ENCODE results near the gene ANKS1B.

Gene ANKS1B

DNA sequence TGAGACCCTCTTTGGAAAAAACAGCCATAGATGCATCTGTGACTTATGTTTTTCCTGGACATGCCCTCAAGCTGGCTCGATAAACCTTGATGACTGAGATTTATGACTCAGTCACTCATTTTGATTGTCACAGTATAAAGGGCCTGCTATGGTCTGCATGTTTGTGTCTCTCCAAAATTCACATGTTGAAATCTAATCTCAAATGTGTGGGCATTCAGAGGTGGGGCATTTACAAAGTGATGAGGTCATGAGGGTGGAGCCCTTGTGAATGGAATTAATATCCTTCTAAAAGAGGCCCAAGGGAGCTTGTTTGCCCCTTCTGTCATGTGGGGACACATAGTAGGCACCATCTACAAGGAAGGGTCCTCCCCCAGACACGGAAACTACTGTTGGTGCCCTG is 966.8 kb downstream of the ANKS1B start:
- ChIA-PET POLR2A (no interaction called here), CTCF (interaction anchor here (1.5 kb wide), 1 partner anchor 26 kb away, joined by 5 read pairs; no protein-coding TSS in a partner anchor)
- no peak for DNase-seq (ENCODE audit: extremely low spot score)
- TF ChIP-seq, protein P1, sequence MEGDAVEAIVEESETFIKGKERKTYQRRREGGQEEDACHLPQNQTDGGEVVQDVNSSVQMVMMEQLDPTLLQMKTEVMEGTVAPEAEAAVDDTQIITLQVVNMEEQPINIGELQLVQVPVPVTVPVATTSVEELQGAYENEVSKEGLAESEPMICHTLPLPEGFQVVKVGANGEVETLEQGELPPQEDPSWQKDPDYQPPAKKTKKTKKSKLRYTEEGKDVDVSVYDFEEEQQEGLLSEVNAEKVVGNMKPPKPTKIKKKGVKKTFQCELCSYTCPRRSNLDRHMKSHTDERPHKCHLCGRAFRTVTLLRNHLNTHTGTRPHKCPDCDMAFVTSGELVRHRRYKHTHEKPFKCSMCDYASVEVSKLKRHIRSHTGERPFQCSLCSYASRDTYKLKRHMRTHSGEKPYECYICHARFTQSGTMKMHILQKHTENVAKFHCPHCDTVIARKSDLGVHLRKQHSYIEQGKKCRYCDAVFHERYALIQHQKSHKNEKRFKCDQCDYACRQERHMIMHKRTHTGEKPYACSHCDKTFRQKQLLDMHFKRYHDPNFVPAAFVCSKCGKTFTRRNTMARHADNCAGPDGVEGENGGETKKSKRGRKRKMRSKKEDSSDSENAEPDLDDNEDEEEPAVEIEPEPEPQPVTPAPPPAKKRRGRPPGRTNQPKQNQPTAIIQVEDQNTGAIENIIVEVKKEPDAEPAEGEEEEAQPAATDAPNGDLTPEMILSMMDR (IDR thresholded peaks at IDR 0.05; ENCODE audit: control extremely low read depth, extremely low read depth, low read depth, missing control alignments): no peak

DNA sequence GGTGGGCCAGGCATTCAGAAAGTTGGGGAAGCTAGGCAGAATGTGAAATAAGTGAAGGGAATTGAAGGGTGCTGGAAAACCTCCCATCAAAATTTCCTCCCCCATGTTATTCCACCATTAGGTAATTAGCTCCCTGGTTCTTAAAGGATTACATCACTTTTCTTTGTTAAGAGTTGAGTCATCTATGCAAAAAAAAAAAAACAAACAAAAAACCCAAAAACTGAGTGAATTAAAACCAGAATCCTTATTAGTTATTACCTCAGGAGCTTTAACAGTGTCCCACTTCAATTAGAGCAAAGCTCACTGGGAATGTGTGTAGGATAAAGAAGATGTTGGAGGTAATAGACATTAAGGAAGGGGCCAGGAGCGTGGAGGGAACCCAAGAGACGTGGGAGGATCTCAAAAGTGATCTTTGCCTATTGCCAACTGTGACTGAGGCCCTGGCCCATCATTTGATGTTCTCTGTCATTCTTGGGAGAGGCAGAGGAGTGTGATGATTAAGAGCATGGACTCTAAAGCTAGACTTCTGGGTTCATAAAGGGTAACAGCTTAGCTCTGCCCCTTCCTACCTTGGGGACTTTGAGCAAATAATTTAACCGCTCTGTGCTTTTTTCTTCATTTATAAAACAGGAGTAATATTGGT is 975.0 kb downstream of the ANKS1B start:
- CTCF ChIA-PET: interaction anchor here (1.1 to 3.1 kb wide), 5 partner anchors 11 to 444 kb away, joined by 3 to 22 read pairs (median 3); no protein-coding TSS in a partner anchor
- TF ChIP-seq, protein P1 (IDR thresholded peaks at IDR 0.05; ENCODE audit: control extremely low read depth, extremely low read depth, low read depth, missing control alignments): no peak
- DNase-seq (ENCODE audit: extremely low spot score): no peak
- POLR2A ChIA-PET: no interaction called here

DNA sequence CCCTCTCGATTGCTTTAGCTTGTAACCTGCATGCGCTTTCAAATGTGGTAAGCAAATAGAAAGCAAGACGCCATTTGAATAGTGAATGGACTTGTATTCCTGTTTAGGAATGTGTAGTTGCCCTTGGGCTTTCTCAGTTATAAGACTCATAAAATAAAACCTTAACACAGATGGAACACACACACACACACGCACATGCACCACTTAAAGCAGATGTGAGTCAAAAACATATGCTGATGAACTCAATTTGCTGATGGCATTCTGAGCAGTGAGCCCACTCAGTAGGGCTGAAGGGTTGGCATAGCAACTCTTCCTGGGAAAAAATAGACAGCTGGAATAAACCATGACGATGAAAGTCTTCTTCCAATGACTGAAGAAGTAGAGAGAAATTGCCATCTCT is 979.1 kb downstream of the ANKS1B start:
- DNase-seq (ENCODE audit: extremely low spot score): no peak
- CTCF ChIA-PET: no interaction called here
- POLR2A ChIA-PET: no interaction called here

DNA sequence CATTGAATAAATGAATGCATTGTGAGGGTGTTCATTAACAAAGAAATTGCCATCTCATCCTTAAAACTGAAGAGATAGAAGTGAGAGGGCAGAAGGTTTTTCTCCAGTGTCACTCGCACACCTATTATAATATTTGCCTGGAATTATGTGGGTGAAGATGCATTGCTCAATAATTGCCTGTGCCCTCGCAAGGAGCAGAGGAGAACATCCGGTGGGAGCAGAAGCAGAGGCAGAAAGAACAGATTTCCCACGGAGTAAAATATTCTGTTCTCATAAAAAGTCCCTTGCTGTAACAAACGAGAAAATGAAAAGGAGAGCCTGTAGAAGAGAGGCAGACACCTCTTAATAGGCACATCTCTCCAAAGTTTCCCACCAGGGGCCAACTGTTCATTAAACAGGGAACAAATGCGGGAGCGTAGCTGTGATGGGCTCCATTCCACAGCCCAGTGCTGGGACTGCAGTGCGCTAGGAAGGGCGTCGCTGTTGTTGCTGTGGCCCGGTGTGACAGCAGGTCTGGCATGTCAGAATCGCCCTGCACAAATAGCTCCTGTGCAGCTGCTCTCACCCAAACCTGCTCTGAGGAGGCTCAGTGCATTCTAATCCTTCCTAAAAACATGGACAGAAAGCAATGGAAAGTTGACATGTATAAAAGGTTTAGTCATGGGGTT is 979.8 kb downstream of the ANKS1B start:
- ChIA-PET POLR2A (no interaction called here), CTCF (no interaction called here)
- TF ChIP-seq, protein P1 (IDR thresholded peaks at IDR 0.05; ENCODE audit: control extremely low read depth, extremely low read depth, low read depth, missing control alignments): no peak
- no peak for DNase-seq (ENCODE audit: extremely low spot score)

More for the DNA sequence above, 979.1 kb downstream of the ANKS1B start:
- TF ChIP-seq, protein P1 (IDR thresholded peaks at IDR 0.05; ENCODE audit: control extremely low read depth, extremely low read depth, low read depth, missing control alignments): no peak

DNA sequence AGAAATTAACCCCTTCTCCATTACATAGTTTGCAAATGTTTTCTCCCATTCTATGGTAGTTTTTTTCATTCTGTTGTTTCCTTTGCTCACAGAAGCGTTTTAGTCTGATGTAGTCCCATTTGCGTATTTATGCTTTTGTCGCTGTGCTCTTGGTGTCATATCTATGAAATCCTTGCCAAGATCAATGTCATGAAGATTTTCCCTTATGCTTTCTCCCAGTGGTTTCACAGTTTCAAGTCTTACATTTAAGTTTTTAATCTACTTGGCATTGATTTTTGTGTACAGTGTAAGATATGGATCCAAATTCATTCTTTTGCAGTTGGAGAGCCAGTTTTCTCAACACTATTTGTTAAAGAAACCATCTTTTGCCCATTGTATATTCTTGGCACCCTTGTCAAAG is 982.0 kb downstream of the ANKS1B start:
- CTCF ChIA-PET: interaction anchor here (1.1 kb wide), 1 partner anchor 8 kb away, joined by 3 read pairs; no protein-coding TSS in a partner anchor
- POLR2A ChIA-PET: no interaction called here
- TF ChIP-seq, protein P1 (IDR thresholded peaks at IDR 0.05; ENCODE audit: control extremely low read depth, extremely low read depth, low read depth, missing control alignments): no peak
- no peak for DNase-seq (ENCODE audit: extremely low spot score)

DNA sequence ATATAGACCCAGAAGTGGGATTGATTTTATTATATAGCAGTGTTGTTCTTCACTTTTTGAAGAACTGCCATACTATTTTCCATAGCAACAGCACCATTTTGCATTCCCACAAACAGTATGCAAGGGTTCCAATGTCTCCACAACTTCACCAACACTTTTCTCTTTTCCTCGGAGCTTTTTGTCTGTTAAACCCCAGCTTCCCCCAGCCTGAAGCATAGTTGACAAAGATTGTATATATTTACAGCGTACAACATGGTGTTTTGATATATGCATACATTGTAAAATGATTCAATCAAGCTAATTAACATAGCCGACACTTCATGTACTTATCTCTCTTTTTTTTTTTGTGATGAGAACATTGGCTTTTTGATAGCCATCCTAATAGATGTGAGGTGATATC is 982.6 kb downstream of the ANKS1B start:
- ChIA-PET CTCF (interaction anchor here (1.1 kb wide), 1 partner anchor 9 kb away, joined by 3 read pairs; no protein-coding TSS in a partner anchor), POLR2A (no interaction called here)
- TF ChIP-seq, protein P1 (IDR thresholded peaks at IDR 0.05; ENCODE audit: control extremely low read depth, extremely low read depth, low read depth, missing control alignments): no peak
- DNase-seq (ENCODE audit: extremely low spot score): no peak

Measured in GM10248 (cell line).